ENCODE data around the gene PRDM11.

PRDM11 gene

GRCh38 chr11:45156741-45157140 lies 10.3 kb downstream of the PRDM11 start:
- Histone ChIP-seq H3K36me3 (replicated peaks) (no peaks in the 10 kb centered on the region), H3K4me3 (ENCODE audit: low read depth, low read length) (no peak overlapping the region), H3K27me3 (replicated peaks) (no peaks in the 10 kb centered on the region), H3K27ac (no peak overlapping the region)
- no peak for TF ChIP-seq CTCF (IDR thresholded peaks at IDR 0.05; ENCODE audit: low read depth, low read length, missing control alignments)
- no peak for DNase-seq
- in situ Hi-C loops (cut with HindIII; ENCODE audit: low pct_ligation_motif_present, low sequenced_read_pairs) = no loop called here

DNA sequence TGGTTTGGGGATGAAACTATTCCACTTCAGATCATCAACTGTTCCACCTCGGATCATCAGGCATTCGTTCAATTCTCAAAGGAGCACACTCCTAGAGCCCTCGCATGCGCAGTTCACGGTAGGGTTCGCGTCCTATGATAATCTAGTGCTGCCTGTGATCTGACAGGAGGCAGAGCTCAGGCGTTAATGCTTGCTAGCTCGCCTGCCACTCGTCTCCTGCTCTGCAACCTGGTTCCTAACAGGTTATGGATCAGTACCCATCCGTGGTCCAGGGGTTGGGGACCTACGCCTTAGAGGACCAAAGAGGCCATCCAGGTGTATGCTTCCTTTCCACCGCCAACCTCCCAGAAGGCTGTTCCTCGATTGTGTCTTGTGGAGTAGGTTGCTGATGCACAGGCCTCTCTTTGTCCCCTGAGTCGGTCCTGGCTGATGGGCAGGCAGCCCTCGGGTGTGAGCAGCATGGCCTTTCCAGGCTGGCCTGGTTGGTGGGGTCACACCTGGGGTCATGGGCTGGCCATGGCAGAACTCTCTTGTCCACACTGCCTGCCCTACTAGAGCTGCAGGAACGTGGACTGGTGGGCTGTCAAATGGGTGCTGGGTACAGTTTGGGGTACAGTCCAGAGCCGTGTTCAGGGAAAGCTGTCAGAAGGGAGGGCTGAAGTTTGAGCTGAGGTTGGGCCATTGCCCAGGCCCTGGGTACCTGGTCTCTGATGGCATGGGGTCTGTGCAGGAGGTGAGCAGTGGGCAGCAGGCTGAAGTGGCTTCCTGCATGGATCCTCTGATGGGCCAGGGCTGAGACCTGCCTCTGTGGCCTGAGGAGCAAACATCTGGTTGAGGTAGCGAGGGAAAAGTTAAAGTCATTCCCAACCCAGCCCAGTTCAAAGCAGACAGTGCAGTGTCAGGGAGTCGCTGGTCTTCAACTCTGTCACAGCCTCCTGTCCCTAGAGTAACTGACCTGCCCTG lies 11.1 kb downstream of the PRDM11 start:
- Histone ChIP-seq H3K36me3 (replicated peaks) (no peaks in the 10 kb centered on the region), H3K27me3 (replicated peaks) (no peaks in the 10 kb centered on the region), H3K27ac (no peak overlapping the region), H3K4me3 (ENCODE audit: low read depth, low read length) (no peak overlapping the region)
- in situ Hi-C loops (cut with HindIII; ENCODE audit: low pct_ligation_motif_present, low sequenced_read_pairs) = no loop called here
- no peak for DNase-seq
- no peak for TF ChIP-seq CTCF (IDR thresholded peaks at IDR 0.05; ENCODE audit: low read depth, low read length, missing control alignments)

- H3K4me3 ChIP-seq (ENCODE audit: low read depth, low read length) = no peak overlapping the region
- no peak for TF ChIP-seq CTCF (IDR thresholded peaks at IDR 0.05; ENCODE audit: low read depth, low read length, missing control alignments)
- in situ Hi-C loops (cut with HindIII; ENCODE audit: low pct_ligation_motif_present, low sequenced_read_pairs) = no loop called here
- H3K27me3 ChIP-seq (replicated peaks) = no peaks in the 10 kb centered on the region
- no peak overlapping the region for H3K27ac ChIP-seq
- no peak for DNase-seq
- H3K36me3 ChIP-seq (replicated peaks) = no peaks in the 10 kb centered on the region
These were observed 11.8 kb downstream of the PRDM11 start for GRCh38 chr11:45158210-45158731.

GRCh38 chr11:45158891-45159605 lies 12.6 kb downstream of the PRDM11 start:
- DNase-seq = no peak
- no peak for TF ChIP-seq CTCF (IDR thresholded peaks at IDR 0.05; ENCODE audit: low read depth, low read length, missing control alignments)

DNA sequence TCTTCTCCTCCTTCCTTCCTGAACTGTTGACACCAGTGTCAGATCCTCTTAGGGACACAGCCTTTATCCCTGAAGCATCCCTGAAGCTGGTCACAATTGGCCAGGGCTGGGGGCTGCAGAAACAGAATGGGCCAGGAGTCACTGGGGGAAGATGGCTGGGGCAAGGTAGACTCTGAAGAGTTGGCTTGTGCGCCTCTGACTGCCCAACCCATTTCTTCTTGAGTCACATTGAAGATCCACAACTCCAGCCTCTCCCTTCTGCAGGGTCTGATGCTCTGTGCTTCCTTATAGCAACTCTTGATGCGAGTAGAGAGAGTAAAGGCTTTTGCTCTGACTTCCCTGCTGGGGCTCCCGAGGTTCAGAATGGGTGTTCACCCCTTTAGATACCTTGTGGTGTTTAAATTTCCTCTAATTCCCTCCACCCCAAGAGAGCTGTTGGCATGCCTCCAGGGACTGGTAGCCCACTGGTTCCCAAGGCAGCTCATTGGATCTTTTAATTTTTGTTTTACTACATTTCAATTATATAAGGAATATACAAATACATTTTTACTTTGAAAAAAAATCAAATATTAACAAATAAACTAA lies 13.4 kb downstream of the PRDM11 start:
- no peak overlapping the region for H3K4me3 ChIP-seq (ENCODE audit: low read depth, low read length)
- no peak for TF ChIP-seq CTCF (IDR thresholded peaks at IDR 0.05; ENCODE audit: low read depth, low read length, missing control alignments)
- no peak for DNase-seq
- H3K27ac ChIP-seq = no peak overlapping the region
- in situ Hi-C loops (cut with HindIII; ENCODE audit: low pct_ligation_motif_present, low sequenced_read_pairs) = no loop called here
- H3K27me3 ChIP-seq (replicated peaks) = no peaks in the 10 kb centered on the region
- no peaks in the 10 kb centered on the region for H3K36me3 ChIP-seq (replicated peaks)

More at GRCh38 chr11:45158891-45159605, 12.6 kb downstream of the PRDM11 start:
- Histone ChIP-seq H3K27me3 (replicated peaks) (no peaks in the 10 kb centered on the region), H3K27ac (no peak overlapping the region), H3K36me3 (replicated peaks) (no peaks in the 10 kb centered on the region), H3K4me3 (ENCODE audit: low read depth, low read length) (no peak overlapping the region)
- in situ Hi-C loops (cut with HindIII; ENCODE audit: low pct_ligation_motif_present, low sequenced_read_pairs) = no loop called here
